ENCODE results near the gene ADGRG1.

Gene ADGRG1

GRCh38 chr16:57621521-57622271, 6.7 kb upstream of the ADGRG1 start:
- no peak for DNase-seq

- DNase-seq = no peak
These were observed 5.8 kb upstream of the ADGRG1 start for GRCh38 chr16:57622361-57623250.

GRCh38 chr16:57623251-57624043, 5.0 kb upstream of the ADGRG1 start:
- DNase-seq = no peak

- DNase-seq = no peak
These were observed 4.3 kb upstream of the ADGRG1 start for GRCh38 chr16:57624044-57624688.

GRCh38 chr16:57624806-57625500, 3.5 kb upstream of the ADGRG1 start:
- DNase-seq = no peak

GRCh38 chr16:57626420-57627170, 1.8 kb upstream of the ADGRG1 start:
- no peak for DNase-seq

- no peak for DNase-seq
These were observed 1.1 kb upstream of the ADGRG1 start for GRCh38 chr16:57627184-57627871.

GRCh38 chr16:57628783-57629293, 408 bp downstream of the ADGRG1 start:
- no peak for DNase-seq

- DNase-seq = no peak
These were observed 1.3 kb downstream of the ADGRG1 start for GRCh38 chr16:57629516-57630406.

GRCh38 chr16:57630407-57630797, 2.0 kb downstream of the ADGRG1 start:
- DNase-seq = no peak

- DNase-seq = no peak
These were observed 2.8 kb downstream of the ADGRG1 start for GRCh38 chr16:57630931-57631845.

GRCh38 chr16:57632568-57632967, 4.1 kb downstream of the ADGRG1 start:
- DNase-seq = no peak

GRCh38 chr16:57633383-57634064, 5.1 kb downstream of the ADGRG1 start:
- DNase-seq = no peak

- no peak for DNase-seq
These were observed 5.7 kb downstream of the ADGRG1 start for GRCh38 chr16:57634171-57634570.

GRCh38 chr16:57635266-57636097, 7.1 kb downstream of the ADGRG1 start:
- DNase-seq = no peak

- DNase-seq = no peak
These were observed 7.8 kb downstream of the ADGRG1 start for GRCh38 chr16:57636184-57636583.

- no peak for DNase-seq
These were observed 8.6 kb downstream of the ADGRG1 start for GRCh38 chr16:57637020-57637419.

Measured in activated naive CD4-positive, alpha-beta T cell (primary cell).